Measurements from ENCODE around the gene PELI1. TPM values are rescaled to one million over a fixed set of nuclear protein-coding genes. Genes with fewer than 3 reads are reported as not detected.

The PELI1 gene
- polyA plus RNA-seq, 1 donor from 2014 or later: 34.9 TPM

DNA sequence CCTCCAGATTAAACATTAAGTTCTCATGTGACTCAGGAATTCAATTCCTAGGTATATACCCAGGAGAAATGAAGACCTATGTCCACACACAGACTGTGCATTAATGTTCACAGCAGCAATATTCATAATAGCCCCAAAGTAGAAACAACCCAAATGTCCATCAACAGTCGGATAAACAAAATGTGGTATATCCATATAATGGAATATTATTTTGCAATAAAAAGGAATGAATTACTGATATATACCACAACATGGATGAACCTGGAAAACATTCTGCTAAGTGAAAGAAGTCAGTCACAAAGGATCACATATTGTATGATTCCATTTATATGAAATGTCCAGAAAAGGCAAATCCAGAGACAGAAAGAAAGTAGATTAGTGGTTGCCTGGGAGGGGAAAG lies 20.5 kb downstream of the PELI1 start:
- H3F3A ChIP-seq (ENCODE audit: insufficient read depth, low read length, poor library complexity, severe bottlenecking): no peaks in the 10 kb centered on the region
- H3K9ac ChIP-seq (ENCODE audit: low read length): no peak overlapping the region
- H3K4me2 ChIP-seq (ENCODE audit: low read length): no peak overlapping the region
- H3K4me3 ChIP-seq (ENCODE audit: low read length): no peak overlapping the region
- no peaks in the 10 kb centered on the region for H3K9me2 ChIP-seq (ENCODE audit: insufficient read depth, low read length)
- H3K79me2 ChIP-seq (replicated peaks; ENCODE audit: insufficient read depth, low read length): peaks cover 39% of the 10 kb centered on the region
- no peak overlapping the region for H3K27ac ChIP-seq (ENCODE audit: low read length)
- no peak overlapping the region for H2AFZ ChIP-seq (ENCODE audit: low read depth, low read length)
- H4K20me1 ChIP-seq (ENCODE audit: insufficient read depth): no peaks in the 10 kb centered on the region
- TF ChIP-seq MXI1 (conservative IDR thresholded peaks at IDR 0.05; ENCODE audit: poor library complexity, severe bottlenecking) (no peak), EP300 (conservative IDR thresholded peaks at IDR 0.05; ENCODE audit: poor library complexity, severe bottlenecking) (no peak), TAF1 (IDR thresholded peaks at IDR 0.05; ENCODE audit: low read depth) (no peak), POLR2AphosphoS5 (IDR thresholded peaks at IDR 0.05) (no peak), EZH2 (IDR thresholded peaks at IDR 0.05; ENCODE audit: borderline replicate concordance, insufficient read depth, low read length, poor library complexity, severe bottlenecking) (no peak)
- TF ChIP-seq, protein P1, sequence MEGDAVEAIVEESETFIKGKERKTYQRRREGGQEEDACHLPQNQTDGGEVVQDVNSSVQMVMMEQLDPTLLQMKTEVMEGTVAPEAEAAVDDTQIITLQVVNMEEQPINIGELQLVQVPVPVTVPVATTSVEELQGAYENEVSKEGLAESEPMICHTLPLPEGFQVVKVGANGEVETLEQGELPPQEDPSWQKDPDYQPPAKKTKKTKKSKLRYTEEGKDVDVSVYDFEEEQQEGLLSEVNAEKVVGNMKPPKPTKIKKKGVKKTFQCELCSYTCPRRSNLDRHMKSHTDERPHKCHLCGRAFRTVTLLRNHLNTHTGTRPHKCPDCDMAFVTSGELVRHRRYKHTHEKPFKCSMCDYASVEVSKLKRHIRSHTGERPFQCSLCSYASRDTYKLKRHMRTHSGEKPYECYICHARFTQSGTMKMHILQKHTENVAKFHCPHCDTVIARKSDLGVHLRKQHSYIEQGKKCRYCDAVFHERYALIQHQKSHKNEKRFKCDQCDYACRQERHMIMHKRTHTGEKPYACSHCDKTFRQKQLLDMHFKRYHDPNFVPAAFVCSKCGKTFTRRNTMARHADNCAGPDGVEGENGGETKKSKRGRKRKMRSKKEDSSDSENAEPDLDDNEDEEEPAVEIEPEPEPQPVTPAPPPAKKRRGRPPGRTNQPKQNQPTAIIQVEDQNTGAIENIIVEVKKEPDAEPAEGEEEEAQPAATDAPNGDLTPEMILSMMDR (IDR thresholded peaks at IDR 0.05; ENCODE audit: poor library complexity, severe bottlenecking): no peak
- no peaks in the 10 kb centered on the region for H3K36me3 ChIP-seq (ENCODE audit: insufficient read depth, low read length)
- no peaks in the 10 kb centered on the region for H3K27me3 ChIP-seq (ENCODE audit: insufficient read depth, low read depth, low read length)
- H3K9me3 ChIP-seq (ENCODE audit: low read length): no peaks in the 10 kb centered on the region

GRCh38 chr2:64122358-64122757 lies 21.9 kb downstream of the PELI1 start:
- TF ChIP-seq RAD21 (conservative IDR thresholded peaks at IDR 0.05) (no peak), MXI1 (conservative IDR thresholded peaks at IDR 0.05; ENCODE audit: poor library complexity, severe bottlenecking) (no peak), TAF1 (IDR thresholded peaks at IDR 0.05; ENCODE audit: low read depth) (no peak), REST (IDR thresholded peaks at IDR 0.05; ENCODE audit: borderline replicate concordance) (no peak), SMC3 (conservative IDR thresholded peaks at IDR 0.05; ENCODE audit: poor library complexity) (no peak), POLR2AphosphoS5 (IDR thresholded peaks at IDR 0.05) (no peak), EP300 (conservative IDR thresholded peaks at IDR 0.05; ENCODE audit: poor library complexity, severe bottlenecking) (no peak), EZH2 (IDR thresholded peaks at IDR 0.05; ENCODE audit: borderline replicate concordance, insufficient read depth, low read length, poor library complexity, severe bottlenecking) (no peak)
- TF ChIP-seq, protein P1 (IDR thresholded peaks at IDR 0.05; ENCODE audit: poor library complexity, severe bottlenecking): no peak
- H3F3A ChIP-seq (ENCODE audit: insufficient read depth, low read length, poor library complexity, severe bottlenecking): no peaks in the 10 kb centered on the region
- H3K27ac ChIP-seq (ENCODE audit: low read length): no peak overlapping the region
- H3K4me3 ChIP-seq (ENCODE audit: low read length): no peak overlapping the region
- no peaks in the 10 kb centered on the region for H4K20me1 ChIP-seq (ENCODE audit: insufficient read depth)
- peaks cover 45% of the 10 kb centered on the region for H3K79me2 ChIP-seq (replicated peaks; ENCODE audit: insufficient read depth, low read length)
- no peak overlapping the region for H3K9ac ChIP-seq (ENCODE audit: low read length)
- no peaks in the 10 kb centered on the region for H3K27me3 ChIP-seq (ENCODE audit: insufficient read depth, low read depth, low read length)
- H3K4me2 ChIP-seq (ENCODE audit: low read length): no peak overlapping the region
- no peaks in the 10 kb centered on the region for H3K9me2 ChIP-seq (ENCODE audit: insufficient read depth, low read length)
- H3K9me3 ChIP-seq (ENCODE audit: low read length): no peaks in the 10 kb centered on the region
- H3K36me3 ChIP-seq (ENCODE audit: insufficient read depth, low read length): no peaks in the 10 kb centered on the region
- no peak overlapping the region for H2AFZ ChIP-seq (ENCODE audit: low read depth, low read length)

All from neural cell (in vitro differentiated cells).